ENCODE data around the gene MFSD2B.
A peak's percentile ranks its signal among the peaks of the same experiment; 100 is the strongest.

MFSD2B gene, protein sequence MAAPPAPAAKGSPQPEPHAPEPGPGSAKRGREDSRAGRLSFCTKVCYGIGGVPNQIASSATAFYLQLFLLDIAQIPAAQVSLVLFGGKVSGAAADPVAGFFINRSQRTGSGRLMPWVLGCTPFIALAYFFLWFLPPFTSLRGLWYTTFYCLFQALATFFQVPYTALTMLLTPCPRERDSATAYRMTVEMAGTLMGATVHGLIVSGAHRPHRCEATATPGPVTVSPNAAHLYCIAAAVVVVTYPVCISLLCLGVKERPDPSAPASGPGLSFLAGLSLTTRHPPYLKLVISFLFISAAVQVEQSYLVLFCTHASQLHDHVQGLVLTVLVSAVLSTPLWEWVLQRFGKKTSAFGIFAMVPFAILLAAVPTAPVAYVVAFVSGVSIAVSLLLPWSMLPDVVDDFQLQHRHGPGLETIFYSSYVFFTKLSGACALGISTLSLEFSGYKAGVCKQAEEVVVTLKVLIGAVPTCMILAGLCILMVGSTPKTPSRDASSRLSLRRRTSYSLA
- total RNA-seq = 0 to 0.39 (median 0.18) reads per million in 9 experiments

DNA sequence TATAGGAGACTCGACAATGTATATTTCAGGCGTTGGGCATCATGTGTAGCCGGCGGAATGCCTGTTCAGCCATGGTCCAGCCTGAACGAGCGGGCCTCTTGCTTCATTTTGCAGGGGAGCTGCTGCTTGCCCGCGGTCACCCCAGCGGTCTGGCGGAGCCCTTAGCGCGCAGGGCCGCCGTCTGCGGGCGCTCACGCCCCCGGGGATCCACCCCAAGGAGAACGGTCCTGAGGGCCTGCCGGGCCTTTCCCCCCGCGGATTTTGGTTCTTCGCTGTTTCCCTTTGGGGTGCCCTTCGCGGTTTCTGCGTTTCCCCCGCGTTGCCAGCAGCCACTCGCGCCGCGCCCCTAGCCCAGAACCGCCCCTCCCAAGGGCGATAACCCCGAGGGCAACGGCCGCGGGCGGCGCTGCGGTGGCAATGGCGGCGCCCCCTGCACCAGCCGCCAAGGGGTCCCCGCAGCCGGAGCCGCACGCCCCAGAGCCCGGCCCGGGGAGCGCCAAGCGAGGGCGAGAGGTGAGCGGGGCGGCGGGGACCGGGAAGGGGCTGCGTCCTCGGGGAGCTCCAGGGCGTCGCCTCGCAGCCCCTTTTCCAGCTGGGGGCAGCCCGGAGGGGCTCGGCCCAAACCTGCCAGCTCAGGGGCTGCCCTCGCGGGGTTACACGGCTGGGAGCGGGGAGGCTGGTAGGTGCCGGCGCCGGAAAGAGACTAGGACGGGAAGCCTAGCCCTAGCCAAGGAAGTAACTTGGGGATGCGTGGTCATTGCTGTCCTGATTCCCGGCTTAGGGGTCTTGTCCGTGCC is at the start of gene MFSD2B:
Gene MFSD2B, plus strand, starts transcription at position 406 of the 797 bp plus-strand sequence. Its CDS starts 12 bp downstream, at position 418.
- ATAC-seq (replicated peaks) = peak; percentile 35

DNA sequence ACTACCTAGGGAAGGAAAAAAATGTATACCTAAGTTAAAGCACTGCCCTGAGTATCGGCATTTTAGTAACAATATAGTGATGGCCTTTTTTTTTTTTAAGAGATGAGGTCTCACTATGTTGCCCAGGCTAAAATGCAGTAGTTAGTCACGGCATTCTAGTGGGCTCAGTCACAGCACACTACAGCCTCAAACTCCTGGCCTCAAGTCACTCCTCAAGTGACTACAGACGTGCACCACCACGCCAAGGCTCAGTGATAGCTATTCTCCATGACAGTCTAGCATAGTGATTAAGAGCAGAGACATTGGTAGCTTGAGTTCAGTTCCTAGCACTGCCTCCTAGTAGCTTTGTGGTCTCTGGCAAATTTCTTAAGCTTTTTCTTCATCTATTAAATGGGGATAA is 42.0 kb upstream of the MFSD2B start:
- H3K9me3 Mint-ChIP-seq = no peaks in the 10 kb centered on the region
- H3K4me1 Mint-ChIP-seq (ENCODE audit: low read depth in 2 of 2) = no peaks in the 10 kb centered on the region
- H3K27me3 Mint-ChIP-seq = no peaks in the 10 kb centered on the region
- ATAC-seq (replicated peaks) (no peak), DNase-seq (no peak)
- H3K27ac Mint-ChIP-seq = no peak overlapping the region
- no peak overlapping the region for H3K4me3 Mint-ChIP-seq
- H3K36me3 Mint-ChIP-seq (ENCODE audit: insufficient read depth) = peaks cover 9% of the 10 kb centered on the region

More for the DNA sequence above, at the start of gene MFSD2B:
- DNase-seq = no peak
- Mint-ChIP-seq H3K27me3 (peaks cover 31 to 45% of the 10 kb centered on the region in 2 donors), H3K27ac (no peak within 1 kb of the TSS), H3K4me3 (peak within 1 kb of the TSS in 1 of 2 donors; percentile 8), H3K4me1 (ENCODE audit: low read depth in 2 of 2) (peaks cover 5 to 7% of the 10 kb centered on the region in 2 donors), H3K36me3 (ENCODE audit: insufficient read depth) (no peaks in the 10 kb centered on the region), H3K9me3 (no peaks in the 10 kb centered on the region)

DNA sequence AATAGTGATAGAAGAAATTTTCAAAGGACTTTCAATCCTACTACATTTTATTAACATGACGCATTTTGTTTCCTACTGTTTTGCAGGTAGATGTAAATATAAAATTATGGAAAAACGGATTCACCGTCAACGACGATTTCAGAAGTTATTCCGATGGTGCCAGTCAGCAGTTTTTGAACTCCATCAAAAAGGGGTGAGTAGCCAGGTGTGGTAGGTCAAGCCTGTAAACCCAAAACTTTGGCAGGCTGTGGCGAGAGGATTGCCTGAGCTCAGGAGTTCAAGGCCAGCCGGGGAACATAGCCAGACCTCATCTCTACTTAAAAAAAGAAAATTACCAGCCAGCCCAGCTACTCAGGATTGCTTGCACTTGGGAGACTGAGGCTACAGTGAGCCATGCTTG is 33.0 kb upstream of the MFSD2B start:
- ATAC-seq (replicated peaks) = no peak

DNA sequence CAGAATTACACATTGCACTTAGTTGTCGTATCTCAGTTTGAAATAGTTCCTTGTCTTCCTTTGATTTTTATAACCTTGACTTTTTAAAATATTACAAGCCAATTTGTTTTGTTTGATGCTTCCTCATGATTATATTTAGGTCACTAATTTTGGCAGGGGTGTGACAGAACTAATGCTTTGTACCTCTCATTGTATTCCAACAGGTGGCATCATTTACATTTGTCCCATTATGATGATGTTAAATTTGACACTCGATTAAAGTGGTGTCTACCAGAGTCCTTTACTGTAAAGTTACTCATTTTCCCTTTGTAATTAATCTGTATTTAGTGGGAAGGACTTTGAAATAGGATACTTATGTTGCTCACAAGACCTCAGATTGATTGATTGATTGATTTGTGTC is 21.5 kb upstream of the MFSD2B start:
- Mint-ChIP-seq H3K4me1 (ENCODE audit: low read depth in 2 of 2) (peaks cover 0 to 2% of the 10 kb centered on the region in 2 donors), H3K4me3 (no peak overlapping the region), H3K36me3 (ENCODE audit: insufficient read depth) (peaks cover 8% of the 10 kb centered on the region), H3K27me3 (no peaks in the 10 kb centered on the region), H3K9me3 (no peaks in the 10 kb centered on the region), H3K27ac (peak overlapping the region in 1 of 2 donors; percentile 38)
- peak; percentile 50 for ATAC-seq (replicated peaks)
- DNase-seq = no peak

More for the DNA sequence above, 33.0 kb upstream of the MFSD2B start:
- Mint-ChIP-seq H3K36me3 (ENCODE audit: insufficient read depth) (peaks cover 25% of the 10 kb centered on the region), H3K4me1 (ENCODE audit: low read depth in 2 of 2) (no peaks in the 10 kb centered on the region), H3K9me3 (no peaks in the 10 kb centered on the region), H3K4me3 (no peak overlapping the region), H3K27ac (no peak overlapping the region), H3K27me3 (no peaks in the 10 kb centered on the region)
- DNase-seq = no peak

DNA sequence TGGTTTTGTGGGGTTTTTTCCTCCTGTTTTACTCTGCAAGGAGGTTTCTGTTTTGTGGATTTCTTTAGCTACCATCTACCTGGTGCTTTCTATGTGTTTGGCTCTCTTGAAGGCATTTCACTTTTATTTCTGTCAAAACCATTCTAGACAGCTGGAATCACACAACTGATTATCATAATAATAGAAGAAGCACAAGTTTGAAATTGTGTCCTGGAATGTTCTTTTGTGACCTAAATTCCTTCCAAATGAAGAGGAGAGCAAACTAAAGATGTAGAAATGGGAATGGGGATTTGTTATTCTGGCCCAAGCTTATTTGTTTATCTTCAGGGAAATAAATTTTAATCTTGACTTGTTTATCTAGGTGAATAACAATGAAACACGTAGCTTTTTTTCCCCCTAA is 17.0 kb upstream of the MFSD2B start:
- peaks cover 0 to 2% of the 10 kb centered on the region in 2 donors for H3K4me1 Mint-ChIP-seq (ENCODE audit: low read depth in 2 of 2)
- ATAC-seq (replicated peaks) (no peak), DNase-seq (no peak)
- no peaks in the 10 kb centered on the region for H3K27me3 Mint-ChIP-seq
- H3K27ac Mint-ChIP-seq = no peak overlapping the region
- H3K4me3 Mint-ChIP-seq = no peak overlapping the region
- H3K9me3 Mint-ChIP-seq = no peaks in the 10 kb centered on the region
- H3K36me3 Mint-ChIP-seq (ENCODE audit: insufficient read depth) = peaks cover 8% of the 10 kb centered on the region

DNA sequence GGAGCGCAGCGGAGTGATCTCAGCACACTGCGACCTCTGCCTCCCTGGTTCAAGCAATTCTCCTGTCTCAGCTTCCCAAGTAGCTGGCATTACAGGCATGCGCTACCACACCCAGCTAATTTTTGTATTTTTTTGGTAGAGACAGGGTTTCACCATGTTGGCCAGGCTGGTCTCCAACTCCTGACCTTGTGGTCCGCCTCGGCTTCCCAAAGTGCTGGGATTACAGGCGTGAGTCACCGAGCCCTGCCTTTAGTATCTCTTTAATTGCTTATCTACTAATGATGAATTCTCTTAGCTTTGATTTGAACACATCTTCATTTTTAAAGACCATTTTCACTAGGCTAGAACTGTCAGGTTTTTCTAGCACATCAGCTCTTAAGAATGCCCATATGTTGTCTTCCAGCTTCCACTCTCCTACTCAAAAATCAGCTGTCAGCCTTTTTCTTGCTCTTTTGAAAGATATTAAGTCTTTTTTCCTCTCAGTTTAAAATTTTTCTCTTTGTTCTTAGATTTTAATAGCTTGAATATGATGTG is 16.1 kb upstream of the MFSD2B start:
- no peak overlapping the region for H3K4me3 Mint-ChIP-seq
- H3K36me3 Mint-ChIP-seq (ENCODE audit: insufficient read depth) = peaks cover 8% of the 10 kb centered on the region
- no peak for ATAC-seq (replicated peaks)

DNA sequence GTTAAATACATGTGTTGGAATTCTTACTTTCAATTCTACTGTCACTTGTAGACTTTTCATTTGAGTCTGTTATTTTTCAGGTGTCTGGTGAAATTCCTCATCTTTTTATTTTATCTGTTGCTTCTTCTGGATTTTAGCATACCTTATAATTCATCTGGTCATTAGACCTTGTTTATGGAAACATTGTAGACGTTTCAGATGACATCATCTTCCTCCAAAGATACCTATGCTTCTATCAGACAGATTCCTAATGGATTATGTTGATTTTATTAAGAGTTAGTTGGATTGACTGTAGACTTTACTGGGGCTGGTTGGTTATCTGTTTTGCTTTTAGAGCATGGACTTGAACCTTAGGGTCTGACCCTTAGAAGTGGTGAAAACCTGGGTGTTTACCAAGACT is 15.3 kb upstream of the MFSD2B start:
- no peak overlapping the region for H3K4me3 Mint-ChIP-seq
- H3K9me3 Mint-ChIP-seq = no peaks in the 10 kb centered on the region
- no peaks in the 10 kb centered on the region for H3K4me1 Mint-ChIP-seq (ENCODE audit: low read depth in 2 of 2)
- H3K27me3 Mint-ChIP-seq = no peaks in the 10 kb centered on the region
- H3K27ac Mint-ChIP-seq = peak overlapping the region in 1 of 2 donors; percentile 12
- ATAC-seq (replicated peaks) (no peak), DNase-seq (no peak)
- peaks cover 8% of the 10 kb centered on the region for H3K36me3 Mint-ChIP-seq (ENCODE audit: insufficient read depth)

More for the DNA sequence above, 16.1 kb upstream of the MFSD2B start:
- Mint-ChIP-seq H3K27ac (peak overlapping the region in 1 of 2 donors; percentile 12), H3K27me3 (no peaks in the 10 kb centered on the region), H3K9me3 (no peaks in the 10 kb centered on the region), H3K4me1 (ENCODE audit: low read depth in 2 of 2) (no peaks in the 10 kb centered on the region)
- no peak for DNase-seq

DNA sequence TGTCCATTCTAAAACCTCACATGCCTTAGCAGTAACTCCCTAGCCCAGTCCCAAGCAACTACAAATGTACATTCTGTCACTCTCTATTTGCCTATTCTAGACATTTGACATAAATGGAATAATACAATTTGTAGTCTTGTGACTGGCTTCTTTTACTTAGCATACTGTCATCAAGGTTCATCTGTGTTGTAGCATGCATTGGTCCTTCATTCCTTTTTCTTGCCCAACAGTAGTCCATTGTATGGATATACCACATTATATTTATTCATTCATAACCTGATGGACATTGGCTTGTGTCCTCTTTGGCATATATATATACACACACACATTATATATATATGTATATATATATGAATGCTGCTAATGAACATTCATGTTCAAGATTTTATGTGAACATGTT is 2.2 kb upstream of the MFSD2B start:
- Mint-ChIP-seq H3K27ac (no peak overlapping the region), H3K9me3 (no peaks in the 10 kb centered on the region), H3K4me1 (ENCODE audit: low read depth in 2 of 2) (peaks cover 5 to 7% of the 10 kb centered on the region in 2 donors), H3K4me3 (no peak overlapping the region), H3K36me3 (ENCODE audit: insufficient read depth) (no peaks in the 10 kb centered on the region), H3K27me3 (peaks cover 17 to 36% of the 10 kb centered on the region in 2 donors)
- ATAC-seq (replicated peaks) = no peak
- DNase-seq = no peak

DNA sequence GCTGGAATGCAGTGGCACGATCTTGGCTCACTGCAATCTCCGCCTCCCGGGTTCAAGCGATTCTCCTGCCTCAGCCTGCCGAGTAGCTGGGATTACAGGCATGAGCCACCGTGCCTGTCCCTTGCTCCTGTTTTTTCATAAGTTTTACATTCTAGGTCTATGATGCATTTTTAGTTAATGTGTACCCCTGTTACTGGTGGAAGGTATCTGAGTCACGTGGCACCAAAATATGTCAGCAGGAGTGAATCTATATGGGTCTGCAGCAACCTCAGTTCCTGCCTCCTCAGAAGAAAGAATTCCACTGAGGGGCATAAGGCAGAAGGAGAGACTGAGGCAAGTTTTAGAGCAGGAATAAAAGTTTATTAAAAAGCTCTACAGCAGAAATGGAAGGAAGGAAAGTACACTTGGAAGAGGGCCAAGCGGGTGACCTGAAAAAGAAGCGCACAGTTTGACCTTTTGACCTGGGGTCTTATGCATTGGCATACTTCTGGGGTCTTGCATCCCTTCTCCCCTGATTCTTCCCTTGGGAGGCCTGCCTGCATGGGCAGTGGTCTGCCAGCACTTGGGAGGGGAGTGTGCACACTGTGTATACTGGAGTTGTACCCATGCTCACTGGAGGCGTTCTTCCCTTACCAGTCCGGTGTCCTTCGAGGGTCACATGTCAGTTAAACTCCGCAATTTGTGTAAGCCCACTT is 1.1 kb upstream of the MFSD2B start:
- Mint-ChIP-seq H3K4me1 (ENCODE audit: low read depth in 2 of 2) (peaks cover 5 to 7% of the 10 kb centered on the region in 2 donors), H3K4me3 (peak overlapping the region in 1 of 2 donors; percentile 8), H3K9me3 (no peaks in the 10 kb centered on the region), H3K36me3 (ENCODE audit: insufficient read depth) (no peaks in the 10 kb centered on the region), H3K27ac (no peak overlapping the region), H3K27me3 (peaks cover 27 to 36% of the 10 kb centered on the region in 2 donors)
- ATAC-seq (replicated peaks) (no peak), DNase-seq (no peak)

DNA sequence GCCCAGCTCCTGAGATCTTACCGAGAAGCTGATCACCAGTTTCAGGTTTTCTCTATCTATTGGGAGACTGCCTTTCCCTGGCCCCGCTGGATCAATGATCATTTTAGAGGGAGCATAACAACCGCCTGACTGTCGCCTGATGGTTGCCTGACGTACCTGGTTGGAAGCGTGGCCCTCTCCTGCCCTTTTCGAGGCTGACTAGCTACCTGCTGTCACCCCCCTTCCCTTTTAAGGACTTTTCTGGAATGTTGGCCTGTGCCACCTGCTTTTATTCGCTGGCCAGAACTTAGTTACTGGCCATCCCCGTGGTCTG is 562 bp upstream of the MFSD2B start:
- ATAC-seq (replicated peaks) (no peak), DNase-seq (no peak)
- Mint-ChIP-seq H3K27ac (no peak overlapping the region), H3K4me1 (ENCODE audit: low read depth in 2 of 2) (peaks cover 5 to 7% of the 10 kb centered on the region in 2 donors), H3K4me3 (peak overlapping the region in 1 of 2 donors; percentile 8), H3K36me3 (ENCODE audit: insufficient read depth) (no peaks in the 10 kb centered on the region), H3K27me3 (peaks cover 27 to 39% of the 10 kb centered on the region in 2 donors), H3K9me3 (no peaks in the 10 kb centered on the region)

DNA sequence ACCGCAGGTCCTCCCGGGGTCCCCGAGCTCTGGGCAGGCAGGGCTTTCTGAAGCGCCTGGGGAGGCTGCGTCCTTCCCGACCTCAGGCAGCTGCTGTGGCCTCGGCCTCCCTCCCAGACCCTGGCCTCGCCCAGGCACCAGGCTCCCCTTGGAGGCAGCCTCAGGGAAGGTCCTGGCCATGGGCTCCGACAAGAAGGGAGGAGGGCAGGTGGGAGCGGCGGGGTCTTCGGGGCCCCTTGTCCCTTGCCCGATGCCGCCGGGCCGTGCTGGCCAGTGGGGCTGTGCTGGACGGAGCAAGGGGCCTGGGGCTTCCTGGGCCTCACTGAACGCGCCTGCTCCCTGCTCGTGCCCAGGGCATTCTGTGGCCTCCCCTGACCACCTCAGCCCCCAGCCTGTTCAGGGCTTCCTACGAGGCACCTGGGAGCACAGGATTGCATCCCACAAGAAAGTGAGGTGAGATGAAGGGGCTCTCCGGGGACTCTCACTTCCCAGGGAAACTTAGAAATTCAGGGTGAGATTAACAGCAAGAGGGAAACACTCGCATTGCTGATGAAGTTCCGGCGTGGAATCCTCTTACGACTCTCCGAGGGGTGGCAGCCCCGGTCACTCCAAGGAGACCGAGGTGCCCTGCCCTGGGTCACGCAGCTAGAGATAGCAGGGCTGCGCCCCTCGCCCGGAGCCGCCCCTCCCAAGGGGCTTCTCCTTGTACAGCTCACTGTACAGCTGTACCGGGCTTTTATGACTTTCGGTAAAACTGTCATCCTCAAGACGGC is 778 bp downstream of the MFSD2B start:
- peaks cover 5 to 7% of the 10 kb centered on the region in 2 donors for H3K4me1 Mint-ChIP-seq (ENCODE audit: low read depth in 2 of 2)
- no peaks in the 10 kb centered on the region for H3K9me3 Mint-ChIP-seq
- no peak for DNase-seq
- H3K4me3 Mint-ChIP-seq = no peak overlapping the region
- H3K36me3 Mint-ChIP-seq (ENCODE audit: insufficient read depth) = no peaks in the 10 kb centered on the region
- no peak overlapping the region for H3K27ac Mint-ChIP-seq
- no peak for ATAC-seq (replicated peaks)
- peaks cover 31 to 45% of the 10 kb centered on the region in 2 donors for H3K27me3 Mint-ChIP-seq

DNA sequence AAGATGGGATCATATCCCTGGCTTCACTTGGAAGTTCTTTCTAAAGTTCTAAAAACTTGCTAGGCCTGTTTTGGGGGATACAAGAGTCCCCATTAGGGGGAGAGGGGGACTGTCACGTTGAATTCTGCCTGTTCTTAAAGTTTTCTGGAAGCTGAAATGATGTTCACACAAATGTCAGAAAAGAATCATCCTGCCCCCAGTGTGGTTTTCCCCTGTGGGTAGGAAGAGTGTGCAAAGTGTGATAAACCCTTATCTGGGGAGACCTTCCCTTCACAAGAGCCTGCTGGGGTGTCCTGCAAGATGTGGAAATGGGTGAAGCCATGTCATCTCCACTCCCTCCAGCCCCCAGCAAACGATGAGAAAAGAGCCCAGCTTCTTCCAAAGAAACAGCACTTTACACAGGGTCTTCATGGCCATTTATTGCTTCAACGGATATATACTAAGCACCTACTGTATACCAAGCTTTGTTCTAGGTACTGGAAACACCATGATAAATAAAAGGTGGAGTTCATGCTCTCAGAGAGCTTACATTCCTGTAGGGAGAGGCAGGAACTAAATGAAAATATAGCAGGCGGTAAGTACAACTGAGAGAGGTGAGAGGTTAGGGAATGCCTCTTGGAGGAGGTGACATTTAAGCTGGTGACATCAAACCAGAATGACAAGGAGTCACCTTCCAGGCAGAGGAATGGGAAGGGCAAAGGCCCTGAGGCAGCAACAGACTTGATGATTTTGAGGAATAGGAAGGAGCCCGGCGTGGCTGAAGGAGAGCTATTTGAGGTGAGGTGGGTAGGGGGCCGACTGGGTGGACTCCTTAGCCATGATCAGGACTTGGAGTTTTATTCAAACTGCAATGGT is 1.6 kb downstream of the MFSD2B start:
- Mint-ChIP-seq H3K4me1 (ENCODE audit: low read depth in 2 of 2) (peaks cover 5 to 7% of the 10 kb centered on the region in 2 donors), H3K4me3 (no peak overlapping the region), H3K36me3 (ENCODE audit: insufficient read depth) (no peaks in the 10 kb centered on the region), H3K9me3 (no peaks in the 10 kb centered on the region), H3K27ac (no peak overlapping the region), H3K27me3 (peaks cover 31 to 45% of the 10 kb centered on the region in 2 donors)
- no peak for DNase-seq
- peak; percentile 42 for ATAC-seq (replicated peaks)
